Transverse colon (tissue), 4 donors: ENCODE data around the gene BCAR3.

Experiments used
- CTCF ChIP-seq, 5 experiments: fragments of 200-600 bp in 3 of 5; fragments of 450-650 bp in 2 of 5; sonication (generic) in 3 of 5; IDR thresholded peaks; 1 replicate in 2 of 5; 2 replicates in 3 of 5; pipeline ENCODE4 v1.5.1; 2016 to 2017; ENCODE audit warnings: antibody characterized with exemption in 5 of 5, inconsistent platforms in 3 of 5, mild to moderate bottlenecking in 2 of 5, moderate library complexity in 1 of 5
- EP300 ChIP-seq: sonication (generic); formaldehyde crosslinking; IDR thresholded peaks from one replicate; pipeline ENCODE4 v1.6.1; 2017; ENCODE audit warnings: antibody characterized with exemption, low read depth
- POLR2A ChIP-seq: fragments of 450-650 bp; IDR thresholded peaks from one replicate; pipeline ENCODE4 v1.6.1; 2016; ENCODE audit warnings: antibody characterized with exemption, mild to moderate bottlenecking, moderate library complexity
- POLR2AphosphoS5 ChIP-seq, 3 donors: sonication (generic); formaldehyde crosslinking; IDR thresholded peaks; one replicate each; pipeline ENCODE4 v1.6.1; 2016; ENCODE audit warnings: antibody characterized with exemption in 3 of 3

- TF ChIP-seq CTCF (IDR thresholded peaks at IDR 0.05), result no peak
- no peak for TF ChIP-seq POLR2AphosphoS5 (IDR thresholded peaks at IDR 0.05)
- TF ChIP-seq POLR2A, result no peak
- no peak for TF ChIP-seq EP300
Observed at GRCh38 chr1:93653656-93654055, 28.0 kb downstream of the BCAR3 start.
